Ramos (cell line): ENCODE data around the gene NINJ1.
"Not testable (repeated sequence)": the region's sequence is repeated elsewhere in the genome, so short reads cannot be mapped to it uniquely, and the experiment has no call there.

Experiments
- in situ Hi-C: fragments of 300-500 bp; cut with MboI; formaldehyde crosslinking; loops from one replicate; pipeline ENCODE4 v1.14.3; 2022; ENCODE audit warnings: low sequenced_read_pairs; ENCODE audit not compliant: unreplicated experiment

Gene NINJ1

GRCh38 chr9:93122721-93123221 lies 11.3 kb downstream of the NINJ1 start:
- in situ Hi-C loops: no loop called here

DNA sequence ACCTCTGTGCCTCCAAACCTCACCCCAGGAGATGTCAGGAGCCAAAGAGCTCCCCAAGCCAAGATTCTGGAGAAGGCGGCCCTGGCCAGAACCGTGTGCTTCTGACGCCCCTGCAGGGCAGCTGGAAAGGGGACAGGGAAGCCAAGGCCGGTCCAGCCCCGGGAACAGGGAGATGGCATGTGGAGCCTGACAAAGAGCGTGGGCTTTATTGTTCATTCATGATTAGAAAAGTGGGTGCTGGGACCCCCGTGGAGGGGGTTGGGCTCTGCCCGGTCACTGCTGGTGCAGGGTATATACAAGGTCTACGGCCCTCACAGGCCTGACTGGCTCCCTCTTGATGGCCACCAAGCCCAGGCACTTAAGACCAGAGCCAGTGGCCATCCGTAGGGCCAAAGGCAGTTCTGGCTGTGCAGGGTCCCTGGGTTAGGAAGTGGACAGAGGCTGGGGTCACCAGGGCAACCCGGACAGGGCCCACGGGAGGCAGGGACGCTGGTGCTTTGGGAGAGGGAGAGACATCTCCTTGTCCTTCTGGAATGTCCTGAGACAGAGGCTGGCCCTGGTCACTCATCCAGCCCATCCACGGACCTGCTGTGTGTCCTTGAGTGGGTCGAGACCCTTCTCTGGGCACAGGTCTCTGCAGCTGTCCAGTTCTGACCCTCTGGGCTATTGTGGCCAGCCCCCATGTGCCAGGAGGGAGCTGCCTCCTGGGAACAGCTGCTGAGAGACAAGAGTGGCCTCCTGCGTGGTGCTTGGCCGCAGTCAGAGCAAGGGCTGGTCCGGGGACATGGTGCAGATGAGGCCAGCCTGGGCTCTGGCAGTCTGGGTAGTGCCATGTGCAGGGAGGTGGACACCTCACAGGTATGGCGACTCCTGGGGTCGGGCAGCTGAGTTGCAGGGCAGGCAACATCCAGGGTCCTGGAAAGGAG lies 12.5 kb downstream of the NINJ1 start:
- in situ Hi-C loops: no loop called here

DNA sequence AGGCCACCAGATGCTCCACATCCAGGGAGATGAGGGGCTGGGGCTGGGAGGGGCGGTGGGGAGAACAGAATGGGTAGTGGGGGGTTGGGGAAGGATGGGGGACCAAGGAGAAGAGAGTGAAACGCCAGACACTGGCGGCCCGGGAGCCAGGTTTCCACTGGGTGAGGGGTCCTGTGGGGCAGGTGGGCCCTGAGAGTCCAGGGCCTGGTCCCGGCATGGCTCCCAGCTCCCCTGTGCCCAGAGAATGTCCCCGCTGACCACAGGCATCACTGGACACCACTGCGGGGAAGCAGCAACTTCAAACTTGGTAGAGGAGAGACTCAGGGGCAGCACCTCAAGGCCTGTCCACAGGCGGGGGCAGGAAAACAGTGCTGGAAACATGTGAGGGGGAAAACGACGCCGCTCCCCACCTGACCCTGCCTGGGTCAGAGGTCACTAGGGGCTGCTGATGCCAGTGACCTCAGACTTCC lies 13.2 kb downstream of the NINJ1 start:
- in situ Hi-C loops: no loop called here

GRCh38 chr9:93119953-93120845 lies 13.9 kb downstream of the NINJ1 start:
- in situ Hi-C loops: no loop called here

DNA sequence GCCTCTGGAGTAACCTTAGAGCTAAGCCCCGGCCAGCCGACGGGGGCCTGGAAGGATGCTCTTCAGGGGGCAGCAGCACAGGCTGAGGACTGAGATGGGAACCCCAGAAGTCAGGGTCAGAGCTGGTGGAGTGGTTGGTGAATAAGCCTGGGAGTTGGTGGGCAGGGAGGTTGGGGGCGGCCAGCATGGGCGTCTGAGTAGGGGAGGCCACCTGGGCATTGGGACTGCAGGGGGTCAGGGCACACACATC lies 14.4 kb downstream of the NINJ1 start:
- in situ Hi-C loops: no loop called here

DNA sequence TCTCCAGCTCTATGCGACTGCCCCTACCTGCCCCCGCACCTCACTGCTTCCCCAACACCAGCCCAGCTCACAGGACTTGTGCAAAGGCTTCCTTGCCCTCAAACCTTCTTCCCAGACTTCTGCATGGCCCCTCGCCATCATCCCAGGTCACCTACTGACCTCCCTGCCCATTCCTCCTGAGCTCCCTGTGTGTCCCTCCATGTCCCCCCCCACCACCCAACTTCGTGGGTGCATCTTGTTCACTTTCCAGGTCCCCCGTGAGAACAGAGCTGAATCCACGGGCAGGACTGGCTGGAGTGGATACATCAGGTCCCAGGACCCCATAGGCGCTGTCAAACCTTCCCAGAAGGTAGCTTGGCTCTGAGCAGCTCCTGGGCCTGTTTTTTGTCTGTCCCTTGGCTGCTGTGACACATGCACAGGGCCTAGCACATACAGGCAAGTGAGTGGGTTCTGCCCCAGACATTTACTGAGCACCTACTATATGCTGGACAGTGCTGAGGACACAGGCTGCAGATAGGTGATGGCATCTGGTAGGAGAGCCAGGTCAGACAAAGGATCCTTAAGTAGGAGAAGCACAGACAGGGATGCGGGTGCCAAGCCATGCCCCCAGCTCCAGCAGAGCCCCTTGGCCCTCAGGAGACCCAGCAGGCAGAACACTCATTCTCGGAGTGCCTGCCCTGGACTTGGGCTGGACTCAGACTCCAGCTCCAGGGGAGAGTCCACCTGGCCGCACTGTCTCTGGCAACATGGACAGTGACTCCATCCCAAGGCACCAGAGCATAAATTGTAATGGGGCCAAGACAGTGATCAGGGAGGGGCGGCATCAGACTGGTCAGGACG lies 15.0 kb downstream of the NINJ1 start:
- in situ Hi-C loops: no loop called here

DNA sequence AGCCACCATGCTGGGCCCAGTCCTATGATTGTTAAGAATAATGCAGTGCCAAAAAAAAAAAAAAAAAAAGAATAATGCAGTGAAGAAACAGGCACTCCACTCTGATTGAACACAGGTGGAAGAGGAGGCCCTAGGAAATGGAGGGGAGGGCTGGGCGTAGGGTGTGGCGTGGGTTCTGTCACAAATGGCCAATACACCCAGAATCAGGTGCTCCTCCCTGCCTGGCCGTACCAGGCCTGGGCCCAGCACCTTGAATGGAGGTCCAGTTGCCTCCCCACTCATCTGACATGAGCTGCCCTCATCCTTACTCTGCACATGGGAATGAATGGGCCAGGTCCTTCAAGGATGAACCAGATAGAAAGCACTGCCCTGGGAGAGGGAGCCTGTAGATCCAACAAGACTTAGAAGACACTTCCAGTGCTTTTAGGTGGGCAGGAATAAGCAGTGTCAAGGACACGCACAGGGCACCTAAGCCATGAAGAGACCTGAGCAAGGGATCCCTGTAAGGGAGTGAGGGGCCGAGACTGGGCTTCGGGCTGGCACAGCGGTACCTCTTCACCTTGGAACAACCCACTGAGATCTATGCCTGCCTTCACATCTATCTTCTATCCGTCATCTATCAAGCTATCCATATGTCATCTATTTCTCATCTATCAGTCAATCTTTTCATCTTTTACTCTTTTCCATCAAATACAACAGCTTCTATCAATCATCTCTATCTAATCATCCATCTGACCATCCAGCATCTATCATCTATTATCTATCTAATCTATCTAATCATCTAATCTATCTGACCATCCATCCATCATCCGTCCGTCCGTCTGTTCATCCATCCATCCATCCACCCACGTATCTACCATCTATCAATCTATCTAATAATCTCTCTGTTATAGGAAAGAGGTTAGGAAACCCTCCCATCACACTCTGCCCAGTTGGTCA lies 15.9 kb downstream of the NINJ1 start:
- in situ Hi-C loops: no loop called here

- in situ Hi-C loops: not testable (repeated sequence)
Measured at GRCh38 chr9:93117521-93117920, 16.5 kb downstream of the NINJ1 start.

DNA sequence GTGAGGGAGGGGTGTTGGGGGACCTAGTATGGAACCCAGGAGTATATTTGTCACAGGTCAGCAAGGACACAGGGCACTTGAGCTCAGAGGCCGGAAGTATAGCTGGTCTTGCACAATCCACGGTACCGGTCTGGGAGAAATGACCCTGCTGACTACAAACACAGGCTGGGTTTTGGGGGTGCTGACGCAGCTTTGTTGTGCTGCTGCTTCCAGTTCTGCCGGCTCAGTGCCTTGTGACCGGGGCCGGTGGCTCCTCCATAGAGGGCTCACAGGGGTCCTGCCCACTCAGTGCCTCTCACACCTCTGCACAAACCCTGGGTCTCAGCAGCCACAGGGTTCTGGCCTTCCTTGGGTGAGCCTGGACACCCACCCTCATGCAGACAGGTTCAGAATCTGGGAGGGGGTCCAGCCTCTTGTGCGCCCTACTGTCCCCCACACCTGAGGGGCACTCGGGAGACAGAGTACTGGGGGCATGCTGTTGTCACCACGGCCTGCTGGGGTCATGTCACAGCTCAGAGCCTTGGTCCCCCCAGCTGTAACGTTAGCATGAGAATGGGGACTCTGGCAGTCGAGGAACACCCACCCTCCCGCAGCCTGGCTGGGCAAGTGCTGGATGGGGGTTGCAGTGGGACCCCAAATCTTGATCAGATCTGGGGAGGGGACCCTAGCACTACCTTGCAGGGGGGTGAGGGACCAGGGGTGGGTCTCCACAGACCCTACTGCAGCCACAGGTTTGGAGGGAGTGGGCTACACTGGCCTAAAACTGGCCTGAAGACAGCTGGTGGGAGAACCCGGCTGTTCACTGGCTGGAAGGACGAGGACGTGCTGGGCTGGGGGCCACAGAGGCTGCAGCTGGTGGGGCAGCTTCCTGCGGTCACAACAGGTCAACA lies 17.7 kb downstream of the NINJ1 start:
- in situ Hi-C loops: no loop called here

GRCh38 chr9:93115486-93116071 lies 18.5 kb downstream of the NINJ1 start:
- in situ Hi-C loops: no loop called here

DNA sequence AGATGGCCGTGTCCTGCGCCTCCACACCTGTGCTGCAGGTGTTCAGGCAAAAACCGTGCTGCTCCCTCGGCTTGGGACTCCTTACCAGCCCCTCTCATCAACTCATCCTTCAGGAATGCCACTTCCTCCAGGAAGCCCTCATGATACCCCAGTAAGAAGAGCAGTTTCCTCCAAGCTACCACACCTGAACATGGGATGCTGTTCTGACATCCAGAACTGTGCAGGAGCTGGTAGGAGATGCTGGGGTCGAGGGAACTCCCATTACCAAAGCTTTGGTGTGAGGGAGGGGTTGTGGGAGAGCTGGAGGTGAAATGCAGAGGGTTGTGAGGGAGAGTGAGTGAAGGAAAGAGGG lies 19.1 kb downstream of the NINJ1 start:
- in situ Hi-C loops: no loop called here

GRCh38 chr9:93114169-93114983 lies 19.7 kb downstream of the NINJ1 start:
- in situ Hi-C loops: no loop called here

DNA sequence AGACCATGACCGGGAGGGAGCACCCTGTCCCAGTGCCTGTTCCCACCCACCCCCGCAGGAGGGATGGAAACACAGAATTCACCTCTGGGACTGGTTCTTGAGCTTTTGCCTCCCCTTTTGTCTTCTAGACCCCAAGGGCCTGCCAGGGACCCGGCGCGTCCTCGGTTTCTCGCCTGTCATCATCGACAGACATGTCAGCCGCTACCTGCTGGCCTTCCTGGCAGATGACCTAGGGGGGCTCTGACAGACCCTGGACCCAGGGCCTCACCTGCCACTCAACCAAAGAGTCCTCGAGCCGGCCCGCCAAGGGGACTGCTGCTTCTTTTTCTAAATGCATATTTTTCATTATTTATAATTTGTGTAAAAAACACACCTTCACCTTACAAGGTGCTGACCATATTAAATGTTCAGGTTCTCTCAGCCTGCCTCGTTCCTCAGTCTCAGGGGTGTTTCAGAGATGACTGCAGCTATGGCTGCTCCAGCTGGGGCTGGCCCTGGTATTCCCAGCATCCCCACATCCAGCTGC lies 21.1 kb downstream of the NINJ1 start:
- in situ Hi-C loops: no loop called here

- in situ Hi-C loops: no loop called here
Measured at GRCh38 chr9:93112116-93112863, 21.8 kb downstream of the NINJ1 start.

- in situ Hi-C loops: no loop called here
Measured at GRCh38 chr9:93111371-93112115, 22.5 kb downstream of the NINJ1 start.

DNA sequence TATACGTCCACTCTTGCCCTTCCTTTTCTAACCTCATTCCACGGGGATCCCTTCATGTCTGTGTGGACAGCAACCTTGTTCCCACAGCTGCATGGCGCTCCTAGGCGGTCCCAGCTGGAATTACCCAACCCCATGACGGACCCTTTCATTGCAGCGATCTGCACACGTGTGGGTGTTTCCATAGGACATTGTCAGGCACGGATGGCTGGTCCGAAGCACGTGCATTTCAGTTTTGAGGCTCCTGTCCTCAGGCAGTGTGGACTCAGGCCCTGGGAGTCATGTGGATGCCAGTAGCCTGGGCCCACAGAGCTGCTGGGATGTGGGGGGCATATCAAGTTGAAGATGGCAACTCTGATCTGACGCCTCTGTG lies 23.1 kb downstream of the NINJ1 start:
- in situ Hi-C loops: no loop called here
